GM21423 (cell line): Measurements from ENCODE around the gene C1GALT1.
"Not testable (repeated sequence)": the region's sequence is repeated elsewhere in the genome, so short reads cannot be mapped to it uniquely, and the experiment has no call there.

Experiments used
- ATAC-seq: cut with Tn5 transposase; IDR thresholded peaks from one replicate; pipeline ENCODE4 v1.9.1; 2021; ENCODE audit warnings: mild to moderate bottlenecking, moderate library complexity; ENCODE audit not compliant: unreplicated experiment

The C1GALT1 gene

GRCh38 chr7:7199592-7199991 is 17.2 kb downstream of the C1GALT1 start:
- ATAC-seq: not testable (repeated sequence)

GRCh38 chr7:7200255-7200654 is 17.9 kb downstream of the C1GALT1 start:
- ATAC-seq: not testable (repeated sequence)

- ATAC-seq: peak; percentile 99
Observed at GRCh38 chr7:7201578-7202374, 19.4 kb downstream of the C1GALT1 start.

GRCh38 chr7:7202375-7202720 is 20.0 kb downstream of the C1GALT1 start:
- ATAC-seq: no peak

- ATAC-seq: no peak
Observed at GRCh38 chr7:7203813-7204575, 21.6 kb downstream of the C1GALT1 start.

DNA sequence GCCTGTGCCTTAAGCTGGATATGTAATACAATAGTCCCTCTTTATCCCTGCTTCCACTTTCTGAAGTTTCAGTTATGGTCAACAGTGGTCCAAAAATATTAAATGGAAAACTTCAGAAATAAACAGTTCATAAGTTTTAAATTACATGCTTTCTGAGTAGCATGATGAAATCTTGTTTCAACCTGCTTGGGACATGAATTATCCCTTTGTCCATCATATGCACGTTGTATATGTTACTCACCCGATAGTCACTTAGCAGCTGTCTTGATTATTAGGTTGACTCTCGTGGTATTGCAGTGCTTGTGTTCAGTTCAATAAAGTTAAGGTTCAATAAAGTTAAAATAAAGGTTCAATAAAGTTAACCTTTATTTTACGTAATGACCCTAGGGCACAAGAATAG is 25.5 kb downstream of the C1GALT1 start:
- ATAC-seq: no peak

- ATAC-seq: no peak
Observed at GRCh38 chr7:7208520-7208919, 26.2 kb downstream of the C1GALT1 start.

DNA sequence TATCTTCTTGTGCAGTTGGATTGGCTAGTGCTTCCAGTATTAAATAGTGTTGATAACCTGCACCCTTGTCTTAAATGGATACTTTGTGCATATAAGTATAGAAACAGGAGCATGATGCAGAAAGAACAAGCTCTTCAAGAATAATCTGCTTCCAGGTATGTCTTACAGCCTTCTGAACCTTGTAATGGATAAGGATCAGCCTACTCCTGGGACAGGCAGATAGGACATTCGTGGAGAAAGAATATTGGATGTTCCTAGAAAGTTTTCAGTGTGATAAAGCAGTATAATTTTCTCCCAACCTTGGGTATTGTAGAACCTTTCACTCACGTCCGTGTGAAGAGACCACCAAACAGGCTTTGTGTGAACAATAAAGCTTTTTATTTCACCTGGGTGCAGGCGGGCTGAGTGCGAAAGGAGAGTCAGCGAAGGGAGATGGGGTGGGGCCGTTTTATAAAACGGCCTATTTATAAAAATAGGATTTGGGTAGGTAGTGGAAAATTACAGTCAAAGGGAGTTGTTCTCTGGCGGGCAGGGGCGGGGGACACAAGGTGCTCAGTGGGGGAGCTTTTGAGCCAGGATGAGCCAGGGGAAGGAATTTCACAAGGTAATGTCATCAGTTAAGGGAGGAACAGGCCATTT is 27.2 kb downstream of the C1GALT1 start:
- no peak for ATAC-seq

DNA sequence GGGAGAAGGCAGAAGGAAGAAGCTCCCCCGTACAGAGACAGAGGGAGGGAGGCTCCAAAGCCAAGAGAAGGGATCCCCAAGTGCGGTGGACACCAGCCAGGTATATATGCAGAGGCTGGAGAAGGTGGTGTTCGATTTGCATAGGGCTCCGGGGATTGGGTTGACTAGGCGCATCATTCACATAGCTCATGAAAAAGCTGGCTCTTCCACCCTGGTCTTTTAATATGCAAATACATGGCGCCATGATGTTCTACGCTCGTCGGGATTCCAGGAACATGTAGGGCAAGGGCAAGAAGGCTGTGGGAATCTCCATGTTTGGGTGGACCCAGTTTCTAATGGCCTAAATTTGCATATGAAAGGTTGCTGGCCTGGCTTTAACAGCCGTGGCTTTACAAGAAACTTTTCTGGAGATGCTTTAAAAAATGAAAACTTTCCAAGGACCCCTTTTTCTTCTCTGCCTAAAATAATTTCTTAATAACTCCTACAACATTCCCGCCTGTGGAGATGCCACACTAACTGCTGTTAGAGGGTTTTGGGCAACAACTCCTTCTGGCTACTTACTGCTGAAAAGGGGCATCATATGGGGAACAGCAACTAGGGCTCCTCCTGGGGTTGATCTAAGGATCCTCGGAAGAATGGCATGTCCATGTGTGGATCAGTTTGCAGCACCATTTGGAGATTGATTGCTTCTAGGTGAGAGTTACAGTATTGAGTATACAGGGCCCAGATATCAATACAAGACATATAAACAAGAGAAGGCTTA is 28.3 kb downstream of the C1GALT1 start:
- ATAC-seq: no peak

DNA sequence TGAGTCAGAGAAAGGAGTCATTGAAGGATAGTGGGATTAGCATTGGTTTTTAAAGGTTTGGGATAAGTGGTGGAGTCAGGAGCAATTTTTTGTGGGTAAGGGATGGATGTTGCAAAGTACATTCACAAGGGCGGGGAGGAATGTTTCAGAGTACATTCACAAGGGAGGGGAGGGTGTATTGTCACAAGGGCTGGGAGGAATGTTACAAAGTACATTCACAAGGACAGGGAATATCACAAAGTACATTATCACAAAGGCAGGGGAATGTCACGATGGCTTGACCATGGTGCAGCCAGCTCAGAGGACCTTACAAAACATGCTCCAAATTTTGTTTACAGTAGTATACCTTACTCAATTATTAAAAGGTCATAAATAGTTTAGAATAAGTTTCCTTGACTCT is 30.3 kb downstream of the C1GALT1 start:
- ATAC-seq: no peak

GRCh38 chr7:7214398-7215347 is 32.3 kb downstream of the C1GALT1 start:
- ATAC-seq: no peak

- no peak for ATAC-seq
Observed at GRCh38 chr7:7216279-7216678, 33.9 kb downstream of the C1GALT1 start.

GRCh38 chr7:7219216-7219615 is 36.9 kb downstream of the C1GALT1 start:
- no peak for ATAC-seq

DNA sequence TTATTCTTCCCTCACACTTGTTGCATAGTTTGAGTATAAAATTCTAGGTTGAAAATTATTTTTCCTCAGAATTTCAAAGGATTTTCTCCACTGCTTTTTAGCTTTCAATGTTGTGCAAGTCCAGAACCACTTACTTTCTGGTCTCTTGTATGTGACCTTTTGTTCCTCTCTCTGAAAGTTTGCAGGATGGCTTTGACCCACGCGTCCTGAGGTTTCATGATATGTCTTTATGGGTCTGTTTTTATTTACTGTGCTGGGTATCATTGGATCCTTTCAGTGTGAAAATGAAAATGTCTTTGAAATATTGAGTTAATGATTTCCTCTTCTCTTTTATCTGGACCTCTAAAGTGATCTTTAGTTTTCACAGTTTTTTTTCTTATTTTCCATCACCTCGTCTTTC is 38.5 kb downstream of the C1GALT1 start:
- ATAC-seq: no peak

DNA sequence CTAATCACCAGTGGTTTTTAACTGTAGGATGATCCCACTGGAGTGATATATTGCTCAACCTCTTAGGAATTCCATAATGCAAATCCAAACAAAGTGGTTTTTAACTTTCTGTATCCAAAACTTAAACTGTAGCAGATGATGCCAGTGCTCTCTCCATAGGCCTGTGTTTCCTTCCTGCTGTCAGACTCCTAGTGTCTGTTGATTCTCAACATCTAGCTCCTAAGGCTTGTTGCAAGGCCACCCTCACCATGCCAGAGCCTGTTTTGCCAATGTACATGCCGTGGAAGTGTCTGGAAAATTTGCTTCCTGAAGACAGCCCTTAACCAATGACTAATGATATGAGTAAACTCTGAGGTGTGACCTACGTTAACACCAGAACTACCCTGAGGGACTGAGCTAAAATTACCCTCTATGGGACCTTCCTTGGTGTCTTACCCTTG is 39.3 kb downstream of the C1GALT1 start:
- no peak for ATAC-seq

DNA sequence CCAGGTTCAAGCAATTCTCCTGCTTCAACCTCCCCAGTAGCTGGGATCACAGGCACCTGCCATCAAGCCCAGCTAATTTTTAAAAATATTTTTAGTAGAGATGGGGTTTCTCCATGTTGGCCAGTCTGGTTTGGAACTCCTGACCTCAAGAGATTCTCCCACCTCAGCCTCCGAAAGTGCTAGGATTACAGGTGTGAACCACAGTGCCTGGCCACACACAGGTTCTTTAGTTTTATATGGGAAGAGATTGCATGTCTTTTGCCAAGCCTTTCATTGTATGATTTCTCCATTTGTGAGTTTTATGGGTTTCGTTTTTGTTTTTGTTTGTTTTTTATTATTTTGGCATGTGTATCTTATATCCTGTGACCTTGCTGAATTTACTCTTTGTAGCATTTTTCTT is 40.9 kb downstream of the C1GALT1 start:
- peak; percentile 40 for ATAC-seq

DNA sequence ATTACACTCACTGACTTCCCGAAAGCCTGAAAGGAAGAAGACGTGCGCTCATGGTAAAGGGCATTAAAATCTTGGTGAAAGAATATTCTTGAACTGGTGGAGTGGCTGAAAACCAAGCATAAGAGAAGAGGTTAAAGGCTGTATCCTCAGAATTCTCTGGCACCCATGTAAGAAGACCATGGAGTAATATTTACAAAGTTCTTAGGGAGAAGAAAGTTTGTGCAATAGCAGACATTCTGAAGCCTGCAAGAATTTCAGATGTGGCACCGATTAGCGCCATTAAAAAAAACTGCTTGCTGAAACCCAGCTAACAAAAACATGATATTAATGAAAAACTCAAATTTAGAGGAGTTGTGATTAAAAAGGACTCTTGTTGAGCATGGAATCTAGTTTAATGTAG is 44.1 kb downstream of the C1GALT1 start:
- no peak for ATAC-seq

DNA sequence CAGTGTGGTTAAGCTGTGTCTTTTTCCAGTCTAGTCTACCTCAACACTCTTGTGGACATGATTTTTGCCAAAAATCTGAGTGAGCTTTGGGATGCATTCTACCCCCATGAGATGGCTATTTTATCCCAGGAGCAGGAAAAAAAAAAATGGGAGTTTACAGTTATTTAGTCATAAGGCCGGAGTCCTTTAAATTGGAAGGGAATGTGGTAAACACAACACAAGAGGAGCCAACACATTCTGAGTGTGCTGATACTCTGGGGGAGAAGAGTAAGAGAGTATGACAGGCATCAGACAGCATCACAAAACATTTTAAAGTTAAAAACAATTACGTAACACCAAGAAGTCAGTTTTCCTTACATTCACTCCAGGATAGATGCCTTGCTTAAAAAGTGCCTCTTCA is 46.1 kb downstream of the C1GALT1 start:
- no peak for ATAC-seq

DNA sequence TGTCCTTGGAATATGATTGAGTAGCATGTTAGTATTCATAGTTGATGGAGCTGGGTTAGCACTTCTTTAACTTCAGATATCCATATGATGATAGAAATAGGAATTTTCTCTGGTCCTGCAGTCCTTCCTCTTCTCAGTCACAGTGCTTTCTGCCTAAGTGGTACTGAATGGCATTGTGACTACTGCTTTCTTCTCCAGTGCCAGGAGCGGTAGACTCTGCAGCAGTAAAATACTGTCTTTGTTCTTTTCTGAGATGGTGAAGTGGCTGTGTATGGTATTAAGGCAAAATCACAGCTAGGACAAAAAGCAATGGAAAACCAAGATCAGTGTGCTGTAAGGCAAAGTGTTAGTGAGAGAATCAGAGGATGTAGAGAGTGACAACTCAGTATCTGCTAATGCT is 46.6 kb downstream of the C1GALT1 start:
- no peak for ATAC-seq

DNA sequence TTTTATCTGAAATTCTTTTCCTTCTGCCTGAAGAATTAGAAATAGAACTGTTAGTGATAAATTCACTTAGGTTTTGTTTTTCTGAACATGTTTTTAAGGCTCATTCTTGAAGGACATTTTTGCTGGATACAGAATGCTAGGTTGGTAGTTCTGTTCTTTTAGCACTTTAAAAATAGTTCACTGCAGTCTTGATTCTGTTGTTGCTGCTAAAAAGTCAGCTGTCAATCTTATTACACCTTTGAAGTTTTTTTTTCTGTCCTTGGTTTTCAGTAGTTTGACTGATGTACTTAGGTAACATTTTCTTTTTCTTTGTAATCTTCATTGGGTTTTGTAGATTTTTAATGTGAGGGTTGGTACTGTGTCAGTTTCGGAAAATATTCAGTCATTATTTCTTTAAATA is 48.7 kb downstream of the C1GALT1 start:
- ATAC-seq: no peak
